Gastroesophageal sphincter (tissue), 3 donors: Measurements from ENCODE around the gene KCNE4.

Source experiments
- CTCF ChIP-seq, 4 experiments: fragments of 200-600 bp in 2 of 4; fragments of 450-650 bp in 2 of 4; sonication (generic) in 1 of 4; IDR thresholded peaks; one replicate each; pipeline ENCODE4 v1.5.1; 2017 to 2019; ENCODE audit warnings: antibody characterized with exemption in 4 of 4, mild to moderate bottlenecking in 2 of 4, moderate library complexity in 2 of 4
- EP300 ChIP-seq: sonication (generic); formaldehyde crosslinking; IDR thresholded peaks from one replicate; pipeline ENCODE4 v1.6.1; 2017; ENCODE audit warnings: antibody characterized with exemption, mild to moderate bottlenecking
- POLR2A ChIP-seq, 2 donors: fragments of 450-650 bp; IDR thresholded peaks; one replicate each; pipeline ENCODE4 v1.6.1; 2017; ENCODE audit warnings: antibody characterized with exemption in 2 of 2, mild to moderate bottlenecking in 2 of 2, moderate library complexity in 1 of 2
- POLR2AphosphoS5 ChIP-seq: sonication (generic); formaldehyde crosslinking; IDR thresholded peaks from one replicate; pipeline ENCODE4 v1.6.1; 2017; ENCODE audit warnings: antibody characterized with exemption

- no peak for TF ChIP-seq POLR2A (IDR thresholded peaks at IDR 0.05)
- no peak for TF ChIP-seq POLR2AphosphoS5
- TF ChIP-seq CTCF (IDR thresholded peaks at IDR 0.05), result no peak
- TF ChIP-seq EP300, result no peak
These were observed 5.6 kb downstream of the KCNE4 start for GRCh38 chr2:223057569-223057968.
